ENCODE data around the gene PPP1CA. TPM values are rescaled to one million over a fixed set of nuclear protein-coding genes. Genes with fewer than 3 reads are reported as not detected.

Gene PPP1CA
- polyA plus RNA-seq, 1 donor (not counting 4 experiments of a cell fraction or from before 2014, with no cell fraction given), result 122 TPM

DNA sequence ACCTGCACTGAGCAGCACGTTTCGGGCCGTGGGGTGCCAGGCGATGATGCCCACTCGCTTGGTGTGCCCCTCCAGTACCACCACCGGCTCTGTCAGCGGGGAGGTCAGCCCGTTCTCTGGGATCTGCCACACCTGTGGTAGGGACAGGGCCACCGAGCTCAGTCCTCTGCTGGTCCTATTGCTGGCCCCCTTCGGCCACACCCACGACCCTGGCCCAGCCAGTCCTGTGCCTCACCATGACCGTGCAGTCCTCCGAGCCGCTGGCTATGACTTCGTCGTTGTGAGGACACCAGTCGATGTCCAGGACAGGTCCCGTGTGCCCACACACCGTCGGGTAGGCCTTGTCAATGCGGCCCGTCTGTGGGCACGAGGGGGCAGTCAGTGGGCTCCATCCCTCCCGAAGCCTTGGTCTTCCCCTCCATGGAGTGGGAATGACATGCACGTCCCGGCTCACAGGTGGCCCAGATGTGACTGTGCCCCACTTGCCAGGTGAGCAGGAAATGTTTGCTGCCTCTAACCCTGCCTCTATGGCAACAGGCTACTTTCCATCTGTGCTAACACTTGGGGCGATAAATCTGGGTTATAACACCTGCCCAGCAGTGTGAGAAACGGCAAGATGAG lies 40.2 kb upstream of the PPP1CA start:
- H3K27me3 ChIP-seq (ENCODE audit: control insufficient read depth, extremely low read depth, insufficient read depth, low read length), result no peaks in the 10 kb centered on the region
- H3K79me2 ChIP-seq (ENCODE audit: control insufficient read depth, insufficient read depth, low read length), result peaks cover 15% of the 10 kb centered on the region
- peak overlapping the region; percentile 89 for H3K4me2 ChIP-seq (ENCODE audit: control insufficient read depth, extremely low read depth, insufficient read depth, low read depth, low read length)
- dilution Hi-C loops (cut with MboI; ENCODE audit: extremely low pct_ligation_motif_present, low sequenced_read_pairs), result no loop called here
- peaks cover 6% of the 10 kb centered on the region for H3K4me1 ChIP-seq (ENCODE audit: control insufficient read depth, extremely low read depth, insufficient read depth, low read length)
- H3K9me1 ChIP-seq (ENCODE audit: control insufficient read depth, extremely low read depth, insufficient read depth, low read length), result no peaks in the 10 kb centered on the region
- no peak for TF ChIP-seq EZH2 (IDR thresholded peaks at IDR 0.05; ENCODE audit: low read length)
- no peak for FAIRE-seq
- H3K36me3 ChIP-seq (ENCODE audit: control insufficient read depth in 2 of 2, extremely low read depth in 1 of 2, insufficient read depth in 2 of 2, low read length in 2 of 2), result peaks cover 0 to 12% of the 10 kb centered on the region in 2 experiments
- no peak overlapping the region for H3K27ac ChIP-seq (ENCODE audit: control insufficient read depth, insufficient read depth, low read length)
- H2AFZ ChIP-seq (ENCODE audit: control insufficient read depth, low read length), result no peak overlapping the region
- no peaks in the 10 kb centered on the region for H3K9me3 ChIP-seq (ENCODE audit: control insufficient read depth, low read depth, low read length)
- DNase-seq (ENCODE audit: low read depth, low spot score), result no peak
- peaks cover 3% of the 10 kb centered on the region for H4K20me1 ChIP-seq (ENCODE audit: control insufficient read depth, extremely low read depth, insufficient read depth, low read length)
- H3K9ac ChIP-seq (ENCODE audit: control insufficient read depth, extremely low read depth, insufficient read depth, low read length), result no peak overlapping the region
- no peak overlapping the region for H3K4me3 ChIP-seq (ENCODE audit: control insufficient read depth in 2 of 3, extremely low read depth in 1 of 3, insufficient read depth in 2 of 3, low read depth in 1 of 3, low read length in 3 of 3)

DNA sequence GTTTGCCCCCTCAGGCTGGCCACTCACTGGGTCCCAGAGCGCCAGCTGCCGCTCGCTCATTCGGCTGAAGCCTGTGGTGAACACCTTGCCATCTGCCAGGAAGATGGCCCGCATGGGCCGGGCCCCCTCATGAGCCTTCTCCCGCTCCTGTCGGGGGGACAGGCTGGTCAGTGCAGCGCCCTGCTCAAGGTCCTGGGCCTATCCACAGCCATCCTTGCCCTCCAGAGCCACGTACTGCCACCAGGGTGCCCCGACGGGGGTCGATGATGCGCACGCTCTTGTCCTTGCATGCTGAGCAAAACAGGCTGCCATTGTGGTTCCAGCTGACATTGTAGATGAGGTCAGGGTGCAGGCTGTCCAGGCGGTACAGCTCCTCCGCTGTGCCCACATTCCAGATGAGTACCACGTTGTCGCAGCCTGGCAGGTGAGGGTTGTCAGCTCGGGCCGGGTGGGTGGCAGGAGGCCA lies 39.5 kb upstream of the PPP1CA start:
- no peaks in the 10 kb centered on the region for H3K27me3 ChIP-seq (ENCODE audit: control insufficient read depth, extremely low read depth, insufficient read depth, low read length)
- FAIRE-seq (no peak), DNase-seq (ENCODE audit: low read depth, low spot score) (no peak)
- H3K4me2 ChIP-seq (ENCODE audit: control insufficient read depth, extremely low read depth, insufficient read depth, low read depth, low read length), result no peak overlapping the region
- H3K79me2 ChIP-seq (ENCODE audit: control insufficient read depth, insufficient read depth, low read length), result peaks cover 15% of the 10 kb centered on the region
- H3K4me1 ChIP-seq (ENCODE audit: control insufficient read depth, extremely low read depth, insufficient read depth, low read length), result peaks cover 6% of the 10 kb centered on the region
- peaks cover 0 to 12% of the 10 kb centered on the region in 2 experiments for H3K36me3 ChIP-seq (ENCODE audit: control insufficient read depth in 2 of 2, extremely low read depth in 1 of 2, insufficient read depth in 2 of 2, low read length in 2 of 2)
- no peaks in the 10 kb centered on the region for H3K9me1 ChIP-seq (ENCODE audit: control insufficient read depth, extremely low read depth, insufficient read depth, low read length)
- H3K27ac ChIP-seq (ENCODE audit: control insufficient read depth, insufficient read depth, low read length), result no peak overlapping the region
- no peak overlapping the region for H3K4me3 ChIP-seq (ENCODE audit: control insufficient read depth in 2 of 3, extremely low read depth in 1 of 3, insufficient read depth in 2 of 3, low read depth in 1 of 3, low read length in 3 of 3)
- TF ChIP-seq, protein P1, sequence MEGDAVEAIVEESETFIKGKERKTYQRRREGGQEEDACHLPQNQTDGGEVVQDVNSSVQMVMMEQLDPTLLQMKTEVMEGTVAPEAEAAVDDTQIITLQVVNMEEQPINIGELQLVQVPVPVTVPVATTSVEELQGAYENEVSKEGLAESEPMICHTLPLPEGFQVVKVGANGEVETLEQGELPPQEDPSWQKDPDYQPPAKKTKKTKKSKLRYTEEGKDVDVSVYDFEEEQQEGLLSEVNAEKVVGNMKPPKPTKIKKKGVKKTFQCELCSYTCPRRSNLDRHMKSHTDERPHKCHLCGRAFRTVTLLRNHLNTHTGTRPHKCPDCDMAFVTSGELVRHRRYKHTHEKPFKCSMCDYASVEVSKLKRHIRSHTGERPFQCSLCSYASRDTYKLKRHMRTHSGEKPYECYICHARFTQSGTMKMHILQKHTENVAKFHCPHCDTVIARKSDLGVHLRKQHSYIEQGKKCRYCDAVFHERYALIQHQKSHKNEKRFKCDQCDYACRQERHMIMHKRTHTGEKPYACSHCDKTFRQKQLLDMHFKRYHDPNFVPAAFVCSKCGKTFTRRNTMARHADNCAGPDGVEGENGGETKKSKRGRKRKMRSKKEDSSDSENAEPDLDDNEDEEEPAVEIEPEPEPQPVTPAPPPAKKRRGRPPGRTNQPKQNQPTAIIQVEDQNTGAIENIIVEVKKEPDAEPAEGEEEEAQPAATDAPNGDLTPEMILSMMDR (optimal IDR thresholded peaks at IDR 0.05 in 1 of 3, IDR thresholded peaks at IDR 0.05 in 1 of 3, conservative IDR thresholded peaks at IDR 0.05 in 1 of 3; ENCODE audit: extremely low read depth in 1 of 3, insufficient read depth in 2 of 3, low read length in 3 of 3), result no peak
- no peak for TF ChIP-seq EZH2 (IDR thresholded peaks at IDR 0.05; ENCODE audit: low read length)
- dilution Hi-C loops (cut with MboI; ENCODE audit: extremely low pct_ligation_motif_present, low sequenced_read_pairs), result no loop called here
- peaks cover 3% of the 10 kb centered on the region for H4K20me1 ChIP-seq (ENCODE audit: control insufficient read depth, extremely low read depth, insufficient read depth, low read length)
- no peaks in the 10 kb centered on the region for H3K9me3 ChIP-seq (ENCODE audit: control insufficient read depth, low read depth, low read length)
- no peak overlapping the region for H2AFZ ChIP-seq (ENCODE audit: control insufficient read depth, low read length)
- H3K9ac ChIP-seq (ENCODE audit: control insufficient read depth, extremely low read depth, insufficient read depth, low read length), result no peak overlapping the region

Data from keratinocyte (primary cell).